Measurements from ENCODE around the gene PRKAR1B.

The PRKAR1B gene

GRCh38 chr7:721619-722248 is 5.3 kb downstream of the PRKAR1B start:
- no peak for DNase-seq (ENCODE audit: low read depth)

- no peak for DNase-seq (ENCODE audit: low read depth)
Measured at GRCh38 chr7:716636-717035, 10.4 kb downstream of the PRKAR1B start.

- DNase-seq (ENCODE audit: low read depth), result no peak
Measured at GRCh38 chr7:716222-716621, 10.9 kb downstream of the PRKAR1B start.

GRCh38 chr7:714251-714671 is 12.8 kb downstream of the PRKAR1B start:
- DNase-seq (ENCODE audit: low read depth), result no peak

GRCh38 chr7:713488-714230 is 13.4 kb downstream of the PRKAR1B start:
- no peak for DNase-seq (ENCODE audit: low read depth)

- DNase-seq (ENCODE audit: low read depth), result no peak
Measured at GRCh38 chr7:713139-713457, 14.0 kb downstream of the PRKAR1B start.

GRCh38 chr7:712381-713138 is 14.5 kb downstream of the PRKAR1B start:
- DNase-seq (ENCODE audit: low read depth), result no peak

GRCh38 chr7:711922-712380 is 15.1 kb downstream of the PRKAR1B start:
- DNase-seq (ENCODE audit: low read depth), result no peak

GRCh38 chr7:711093-711921 is 15.8 kb downstream of the PRKAR1B start:
- no peak for DNase-seq (ENCODE audit: low read depth)

- DNase-seq (ENCODE audit: low read depth), result no peak
Measured at GRCh38 chr7:710161-710560, 16.9 kb downstream of the PRKAR1B start.

- DNase-seq (ENCODE audit: low read depth), result no peak
Measured at GRCh38 chr7:707296-708000, 19.6 kb downstream of the PRKAR1B start.

- no peak for DNase-seq (ENCODE audit: low read depth)
Measured at GRCh38 chr7:706721-707120, 20.4 kb downstream of the PRKAR1B start.

- DNase-seq (ENCODE audit: low read depth), result no peak
Measured at GRCh38 chr7:703049-703448, 24.0 kb downstream of the PRKAR1B start.

- no peak for DNase-seq (ENCODE audit: low read depth)
Measured at GRCh38 chr7:701086-701671, 25.9 kb downstream of the PRKAR1B start.

GRCh38 chr7:699476-700170 is 27.5 kb downstream of the PRKAR1B start:
- no peak for DNase-seq (ENCODE audit: low read depth)

- DNase-seq (ENCODE audit: low read depth), result no peak
Measured at GRCh38 chr7:698515-699475, 28.3 kb downstream of the PRKAR1B start.

- DNase-seq (ENCODE audit: low read depth), result no peak
Measured at GRCh38 chr7:696812-697551, 30.1 kb downstream of the PRKAR1B start.

GRCh38 chr7:696426-696811 is 30.7 kb downstream of the PRKAR1B start:
- no peak for DNase-seq (ENCODE audit: low read depth)

GRCh38 chr7:693280-693679 is 33.8 kb downstream of the PRKAR1B start:
- no peak for DNase-seq (ENCODE audit: low read depth)

Data from T-helper 22 cell (primary cell).